ENCODE measurements around the gene SPEF2. TPM values are rescaled to one million over a fixed set of nuclear protein-coding genes. Genes with fewer than 3 reads are reported as not detected.

Gene SPEF2
- total and polyA plus RNA-seq, 9 of the 15 experiments (the other 6 are each of a cell fraction or from before 2014, with no cell fraction given), result 0.11 to 0.62 (median 0.20) TPM; not detected in 2

GRCh38 chr5:35660451-35660850, 42.8 kb downstream of the SPEF2 start:
- no peak overlapping the region for H2AFZ ChIP-seq (ENCODE audit: low read depth, low read length)
- no peak overlapping the region for H3K27ac ChIP-seq (ENCODE audit: extremely low read depth, low read depth, low read length)
- ATAC-seq (no peak), DNase-seq (ENCODE audit: extremely low read depth in 1 of 4, low spot score in 3 of 4) (no peak), FAIRE-seq (no peak)
- H3K79me2 ChIP-seq (ENCODE audit: control insufficient read depth, insufficient read depth, low read length), result no peaks in the 10 kb centered on the region
- intact Hi-C loops (cut with micrococcal nuclease), result no loop called here
- no peaks in the 10 kb centered on the region for H3K9me1 ChIP-seq (ENCODE audit: control insufficient read depth, insufficient read depth, low read length)
- no peaks in the 10 kb centered on the region for H3K36me3 ChIP-seq (ENCODE audit: control insufficient read depth, insufficient read depth, low read length)
- no peaks in the 10 kb centered on the region for H3K27me3 ChIP-seq (ENCODE audit: control insufficient read depth in 2 of 2, insufficient read depth in 2 of 2, low read length in 2 of 2)
- 0% methylated on average over 1 of the region's 1 CpG for WGBS (ENCODE audit: insufficient coverage, low coverage, missing lambda C conversion rate)
- H3K9me3 ChIP-seq (replicated peaks; ENCODE audit: control insufficient read depth, insufficient read depth, low read depth, low read length), result no peaks in the 10 kb centered on the region; the same call in 1 of the 2 replicates
- no peak overlapping the region for H3K9ac ChIP-seq (ENCODE audit: insufficient read depth in 1 of 2, low read depth in 2 of 2, low read length in 2 of 2)
- BruUV-seq (replicated peaks), result no TSS peak
- in situ Hi-C loops (cut with MboI), result no loop called here
- H3K4me3 ChIP-seq, result no peak overlapping the region
- no peak overlapping the region for H3K4me2 ChIP-seq (ENCODE audit: insufficient read depth, low read length)
- no peaks in the 10 kb centered on the region for H4K20me1 ChIP-seq (replicated peaks; ENCODE audit: control insufficient read depth, insufficient read depth, low read length)
- ChIA-PET POLR2A (interaction anchor here (0.6 kb wide), 1 partner anchor 725 kb away, joined by 3 read pairs; no protein-coding TSS in a partner anchor), CTCF (ENCODE audit: low intra/inter-chr PET ratio) (no interaction called here)
- no peaks in the 10 kb centered on the region for H3K4me1 ChIP-seq (replicated peaks in 1 of 2; ENCODE audit: control insufficient read depth in 2 of 2, insufficient read depth in 2 of 2, low read length in 2 of 2)
- TF ChIP-seq KDM1A (IDR thresholded peaks at IDR 0.05), result no peak
- no peak for TF ChIP-seq CXXC5 (CRISPR knock-in tag; IDR thresholded peaks at IDR 0.05)
- TF ChIP-seq POLR2AphosphoS2 (IDR thresholded peaks at IDR 0.05; ENCODE audit: low read length), result no peak

- H3K9me3 ChIP-seq (replicated peaks; ENCODE audit: control insufficient read depth, insufficient read depth, low read depth, low read length), result no peaks in the 10 kb centered on the region; the same call in 1 of the 2 replicates
- H3K9ac ChIP-seq (ENCODE audit: insufficient read depth in 1 of 2, low read depth in 2 of 2, low read length in 2 of 2), result no peak overlapping the region
- H3K4me3 ChIP-seq, result no peak overlapping the region
- no peaks in the 10 kb centered on the region for H3K4me1 ChIP-seq (replicated peaks in 1 of 2; ENCODE audit: control insufficient read depth in 2 of 2, insufficient read depth in 2 of 2, low read length in 2 of 2)
- H3K36me3 ChIP-seq (ENCODE audit: control insufficient read depth, insufficient read depth, low read length), result no peaks in the 10 kb centered on the region
- DNase-seq (ENCODE audit: extremely low read depth in 1 of 4, low spot score in 3 of 4) (no peak), FAIRE-seq (no peak), ATAC-seq (no peak)
- no peak overlapping the region for H3K4me2 ChIP-seq (ENCODE audit: insufficient read depth, low read length)
- no peaks in the 10 kb centered on the region for H3K27me3 ChIP-seq (ENCODE audit: control insufficient read depth in 2 of 2, insufficient read depth in 2 of 2, low read length in 2 of 2)
- WGBS (ENCODE audit: insufficient coverage, low coverage, missing lambda C conversion rate), result 6% methylated on average over 3 of the region's 4 CpGs
- no TSS peak for BruUV-seq (replicated peaks)
- intact Hi-C loops (cut with micrococcal nuclease), result no loop called here
- no peaks in the 10 kb centered on the region for H3K9me1 ChIP-seq (ENCODE audit: control insufficient read depth, insufficient read depth, low read length)
- no peak overlapping the region for H3K27ac ChIP-seq (ENCODE audit: extremely low read depth, low read depth, low read length)
- CTCF ChIA-PET (ENCODE audit: low intra/inter-chr PET ratio), result no interaction called here
- POLR2A ChIA-PET, result no interaction called here
- H2AFZ ChIP-seq (ENCODE audit: low read depth, low read length), result no peak overlapping the region
- no peaks in the 10 kb centered on the region for H3K79me2 ChIP-seq (ENCODE audit: control insufficient read depth, insufficient read depth, low read length)
- in situ Hi-C loops (cut with MboI), result no loop called here
- H4K20me1 ChIP-seq (replicated peaks; ENCODE audit: control insufficient read depth, insufficient read depth, low read length), result no peaks in the 10 kb centered on the region
- TF ChIP-seq CHAMP1 (IDR thresholded peaks at IDR 0.05) (no peak), NFE2L1 (tag; IDR thresholded peaks at IDR 0.05; ENCODE audit: borderline replicate concordance, low read depth) (no peak), FOXA3 (CRISPR knock-in tag; conservative IDR thresholded peaks at IDR 0.05 in 1 of 2, IDR thresholded peaks at IDR 0.05 in 1 of 2) (no peak), MYC (IDR thresholded peaks at IDR 0.05; ENCODE audit: low read depth, low read length) (no peak), MYC (CRISPR knock-in tag; IDR thresholded peaks at IDR 0.05; ENCODE audit: borderline replicate concordance, low read depth) (no peak), HMG20B (CRISPR knock-in tag; IDR thresholded peaks at IDR 0.05) (no peak)
- TF ChIP-seq, protein P1, sequence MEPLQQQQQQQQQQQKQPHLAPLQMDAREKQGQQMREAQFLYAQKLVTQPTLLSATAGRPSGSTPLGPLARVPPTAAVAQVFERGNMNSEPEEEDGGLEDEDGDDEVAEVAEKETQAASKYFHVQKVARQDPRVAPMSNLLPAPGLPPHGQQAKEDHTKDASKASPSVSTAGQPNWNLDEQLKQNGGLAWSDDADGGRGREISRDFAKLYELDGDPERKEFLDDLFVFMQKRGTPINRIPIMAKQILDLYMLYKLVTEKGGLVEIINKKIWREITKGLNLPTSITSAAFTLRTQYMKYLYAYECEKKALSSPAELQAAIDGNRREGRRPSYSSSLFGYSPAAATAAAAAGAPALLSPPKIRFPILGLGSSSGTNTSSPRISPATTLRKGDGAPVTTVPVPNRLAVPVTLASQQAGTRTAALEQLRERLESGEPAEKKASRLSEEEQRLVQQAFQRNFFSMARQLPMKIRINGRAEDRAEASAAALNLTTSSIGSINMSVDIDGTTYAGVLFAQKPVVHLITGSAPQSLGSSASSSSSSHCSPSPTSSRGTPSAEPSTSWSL (CRISPR knock-in tag; IDR thresholded peaks at IDR 0.05; ENCODE audit: borderline replicate concordance), result no peak
- TF ChIP-seq, protein P2, sequence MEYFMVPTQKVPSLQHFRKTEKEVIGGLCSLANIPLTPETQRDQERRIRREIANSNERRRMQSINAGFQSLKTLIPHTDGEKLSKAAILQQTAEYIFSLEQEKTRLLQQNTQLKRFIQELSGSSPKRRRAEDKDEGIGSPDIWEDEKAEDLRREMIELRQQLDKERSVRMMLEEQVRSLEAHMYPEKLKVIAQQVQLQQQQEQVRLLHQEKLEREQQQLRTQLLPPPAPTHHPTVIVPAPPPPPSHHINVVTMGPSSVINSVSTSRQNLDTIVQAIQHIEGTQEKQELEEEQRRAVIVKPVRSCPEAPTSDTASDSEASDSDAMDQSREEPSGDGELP (CRISPR knock-in tag; IDR thresholded peaks at IDR 0.05; ENCODE audit: borderline replicate concordance), result no peak
Measured at GRCh38 chr5:35664584-35664983, 46.9 kb downstream of the SPEF2 start.
